ES-I3 (cell line): ENCODE measurements around the gene KIAA1958.
A peak's percentile ranks its signal among the peaks of the same experiment; 100 is the strongest.

Experiments used
- H3K36me3 ChIP-seq: 2 replicates; pipeline ENCODE4 v1.6.1; 2013; ENCODE audit warnings: mild to moderate bottlenecking, low read length, control low read depth, moderate library complexity; ENCODE audit not compliant: insufficient read depth
- H3K4me1 ChIP-seq: 2 replicates; pipeline ENCODE4 v1.6.1; 2013; ENCODE audit warnings: mild to moderate bottlenecking, control low read depth, low read length; ENCODE audit not compliant: insufficient read depth
- H3K9ac ChIP-seq: 2 replicates; pipeline ENCODE4 v1.6.1; 2013; ENCODE audit warnings: low read depth, mild to moderate bottlenecking, low read length, moderate library complexity
- H3K9me3 ChIP-seq: 2 replicates; pipeline ENCODE4 v1.6.1; 2013; ENCODE audit warnings: mild to moderate bottlenecking, low read length, moderate library complexity; ENCODE audit not compliant: control insufficient read depth, insufficient read depth

Gene KIAA1958

GRCh38 chr9:112477330-112477729 lies 9.3 kb upstream of the KIAA1958 start:
- no peak overlapping the region for H3K9ac ChIP-seq
- peaks cover 3% of the 10 kb centered on the region; the same call in 1 of the 2 replicates for H3K9me3 ChIP-seq
- H3K4me1 ChIP-seq, result peaks cover 9% of the 10 kb centered on the region

GRCh38 chr9:112479221-112479620 lies 7.4 kb upstream of the KIAA1958 start:
- Histone ChIP-seq H3K4me1 (no peaks in the 10 kb centered on the region), H3K36me3 (no peaks in the 10 kb centered on the region), H3K9ac (no peak overlapping the region)

More at GRCh38 chr9:112477330-112477729, 9.3 kb upstream of the KIAA1958 start:
- H3K36me3 ChIP-seq, result no peaks in the 10 kb centered on the region

GRCh38 chr9:112484607-112485006 lies 2.0 kb upstream of the KIAA1958 start:
- no peaks in the 10 kb centered on the region for H3K9me3 ChIP-seq
- no peaks in the 10 kb centered on the region for H3K36me3 ChIP-seq
- no peak overlapping the region for H3K9ac ChIP-seq
- H3K4me1 ChIP-seq, result no peaks in the 10 kb centered on the region; the same call in 1 of the 2 replicates

More at GRCh38 chr9:112479221-112479620, 7.4 kb upstream of the KIAA1958 start:
- peaks cover 3% of the 10 kb centered on the region; the same call in 1 of the 2 replicates for H3K9me3 ChIP-seq

GRCh38 chr9:112485574-112485973 lies 1.1 kb upstream of the KIAA1958 start:
- peak overlapping the region; percentile 94; the same call in 1 of the 2 replicates for H3K9ac ChIP-seq
- no peaks in the 10 kb centered on the region for H3K9me3 ChIP-seq
- H3K4me1 ChIP-seq, result peaks cover 8% of the 10 kb centered on the region; the same call in 1 of the 2 replicates
- H3K36me3 ChIP-seq, result no peaks in the 10 kb centered on the region

GRCh38 chr9:112487008-112487798 lies 576 bp downstream of the KIAA1958 start:
- no peaks in the 10 kb centered on the region for H3K9me3 ChIP-seq
- H3K9ac ChIP-seq, result peak overlapping the region; percentile 88
- H3K4me1 ChIP-seq, result peaks cover 10% of the 10 kb centered on the region; the same call in 1 of the 2 replicates
- H3K36me3 ChIP-seq, result no peaks in the 10 kb centered on the region; the same call in 1 of the 2 replicates

- peaks cover 10% of the 10 kb centered on the region; the same call in 1 of the 2 replicates for H3K4me1 ChIP-seq
- no peaks in the 10 kb centered on the region for H3K9me3 ChIP-seq
- peak overlapping the region; percentile 88 for H3K9ac ChIP-seq
- H3K36me3 ChIP-seq, result no peaks in the 10 kb centered on the region; the same call in 1 of the 2 replicates
These were observed 1.2 kb downstream of the KIAA1958 start for GRCh38 chr9:112487799-112488340.

GRCh38 chr9:112489039-112489546 lies 2.5 kb downstream of the KIAA1958 start:
- peaks cover 10% of the 10 kb centered on the region; the same call in 1 of the 2 replicates for H3K4me1 ChIP-seq
- H3K9ac ChIP-seq, result no peak overlapping the region

GRCh38 chr9:112489876-112490666 lies 3.4 kb downstream of the KIAA1958 start:
- peak overlapping the region; percentile 14; the same call in 1 of the 2 replicates for H3K9ac ChIP-seq
- peaks cover 10% of the 10 kb centered on the region; the same call in 1 of the 2 replicates for H3K4me1 ChIP-seq
- H3K36me3 ChIP-seq, result peaks cover 3% of the 10 kb centered on the region; the same call in 1 of the 2 replicates
- H3K9me3 ChIP-seq, result peaks cover 3% of the 10 kb centered on the region

More at GRCh38 chr9:112489039-112489546, 2.5 kb downstream of the KIAA1958 start:
- H3K9me3 ChIP-seq, result peaks cover 3% of the 10 kb centered on the region
- H3K36me3 ChIP-seq, result peaks cover 3% of the 10 kb centered on the region; the same call in 1 of the 2 replicates

GRCh38 chr9:112493393-112494137 lies 6.9 kb downstream of the KIAA1958 start:
- Histone ChIP-seq H3K9ac (no peak overlapping the region), H3K9me3 (peaks cover 3% of the 10 kb centered on the region), H3K36me3 (peaks cover 3% of the 10 kb centered on the region; the same call in 1 of the 2 replicates), H3K4me1 (peaks cover 16% of the 10 kb centered on the region; the same call in 1 of the 2 replicates)

GRCh38 chr9:112494153-112494552 lies 7.5 kb downstream of the KIAA1958 start:
- Histone ChIP-seq H3K4me1 (peaks cover 16% of the 10 kb centered on the region; the same call in 1 of the 2 replicates), H3K9ac (no peak overlapping the region), H3K9me3 (peaks cover 3% of the 10 kb centered on the region), H3K36me3 (peaks cover 3% of the 10 kb centered on the region; the same call in 1 of the 2 replicates)

- Histone ChIP-seq H3K4me1 (peaks cover 7% of the 10 kb centered on the region; the same call in 1 of the 2 replicates), H3K36me3 (peaks cover 3% of the 10 kb centered on the region; the same call in 1 of the 2 replicates), H3K9ac (no peak overlapping the region), H3K9me3 (peaks cover 3% of the 10 kb centered on the region)
These were observed 9.0 kb downstream of the KIAA1958 start for GRCh38 chr9:112495614-112496013.

- H3K36me3 ChIP-seq, result peaks cover 3% of the 10 kb centered on the region; the same call in 1 of the 2 replicates
- no peak overlapping the region for H3K9ac ChIP-seq
- peaks cover 3% of the 10 kb centered on the region for H3K9me3 ChIP-seq
- peaks cover 6% of the 10 kb centered on the region; the same call in 1 of the 2 replicates for H3K4me1 ChIP-seq
These were observed 9.6 kb downstream of the KIAA1958 start for GRCh38 chr9:112496074-112496722.

GRCh38 chr9:112500842-112501241 lies 14.2 kb downstream of the KIAA1958 start:
- no peaks in the 10 kb centered on the region for H3K9me3 ChIP-seq
- no peak overlapping the region for H3K9ac ChIP-seq
- no peaks in the 10 kb centered on the region; the same call in 1 of the 2 replicates for H3K36me3 ChIP-seq
- peaks cover 6% of the 10 kb centered on the region; the same call in 1 of the 2 replicates for H3K4me1 ChIP-seq
